ENCODE results near the gene PRND.
"Not testable (repeated sequence)": the region's sequence is repeated elsewhere in the genome, so short reads cannot be mapped to it uniquely, and the experiment has no call there.

PRND gene

DNA sequence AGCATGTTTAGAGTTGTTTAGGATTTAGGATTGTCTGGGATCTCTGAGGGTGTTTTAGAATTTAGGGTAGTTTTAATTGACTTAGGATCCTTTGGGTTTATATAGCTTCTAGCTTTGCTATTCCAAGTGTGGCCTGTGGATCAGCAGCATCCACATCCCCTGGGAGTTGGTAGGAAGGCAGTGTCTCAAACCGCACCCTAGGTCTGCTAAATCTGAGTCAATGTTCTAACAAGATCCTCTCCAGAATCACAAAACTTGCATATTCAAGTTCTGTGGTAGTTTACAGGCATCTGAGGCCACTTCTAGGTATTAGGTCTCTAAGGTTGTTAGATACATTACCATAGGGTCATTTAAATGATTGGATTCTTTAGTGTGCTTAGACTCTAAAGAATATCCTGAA is 48.3 kb downstream of the PRND start:
- intact Hi-C loops (cut with DNase I): no loop called here
- DNase-seq: no peak

DNA sequence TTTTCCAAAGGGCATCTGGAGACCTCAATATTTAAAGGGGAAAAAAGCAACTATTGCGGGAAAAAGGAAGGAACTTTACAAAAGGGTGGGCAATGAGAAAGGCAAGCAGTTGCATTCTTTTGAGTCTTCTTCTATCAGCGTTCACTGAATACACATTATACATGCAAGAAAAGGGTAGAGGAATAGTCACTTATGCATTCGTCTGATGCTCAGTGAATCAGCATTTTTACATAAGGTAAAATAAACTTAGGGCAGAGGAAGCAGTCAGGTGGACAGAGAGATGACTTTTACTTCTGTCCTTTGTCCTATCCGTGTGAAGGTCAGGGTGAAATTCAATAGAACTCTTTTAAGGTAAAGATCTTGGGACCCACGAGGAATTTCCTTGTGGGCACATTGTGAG is 49.3 kb downstream of the PRND start:
- DNase-seq: no peak
- intact Hi-C loops (cut with DNase I): no loop called here

DNA sequence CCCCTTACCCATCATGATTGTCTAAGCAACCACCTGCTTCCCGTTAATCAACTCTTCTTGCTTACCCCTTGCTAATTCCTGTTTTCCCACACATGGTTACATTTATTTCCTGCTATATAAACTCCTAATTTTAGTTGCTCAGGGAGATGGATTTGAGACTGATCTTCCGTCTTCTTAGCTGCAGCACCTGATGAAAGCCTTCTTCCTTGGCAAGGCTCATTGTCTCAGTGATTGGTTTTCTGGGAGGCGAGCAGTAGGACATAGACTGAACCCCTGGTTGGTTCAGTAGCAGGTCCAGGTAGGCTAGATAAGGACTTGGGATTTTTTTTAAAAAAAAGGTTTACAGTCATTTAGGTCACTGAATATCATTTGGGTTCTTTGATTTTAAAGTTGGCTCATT is 50.4 kb downstream of the PRND start:
- intact Hi-C loops (cut with DNase I): no loop called here

DNA sequence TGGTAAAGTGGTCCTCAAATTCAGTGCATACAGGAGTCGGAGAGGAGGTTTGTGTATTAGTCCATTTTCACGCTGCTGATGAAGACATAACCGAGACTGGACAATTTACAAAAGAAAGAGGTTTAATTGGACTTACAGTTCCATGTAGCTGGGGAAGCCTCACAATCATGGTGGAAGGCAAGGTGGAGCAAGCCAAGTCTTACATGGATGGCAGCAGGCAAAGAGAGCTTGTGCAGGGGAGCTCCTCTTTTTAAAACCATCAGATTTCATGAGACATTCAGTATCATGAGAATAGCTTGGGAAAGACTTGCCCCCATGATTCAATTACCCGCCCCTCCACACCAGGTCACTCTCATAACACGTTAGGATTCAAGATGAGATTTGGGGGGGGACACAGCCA is 51.3 kb downstream of the PRND start:
- DNase-seq: not testable (repeated sequence)

More for the DNA sequence above, 50.4 kb downstream of the PRND start:
- DNase-seq: no peak

DNA sequence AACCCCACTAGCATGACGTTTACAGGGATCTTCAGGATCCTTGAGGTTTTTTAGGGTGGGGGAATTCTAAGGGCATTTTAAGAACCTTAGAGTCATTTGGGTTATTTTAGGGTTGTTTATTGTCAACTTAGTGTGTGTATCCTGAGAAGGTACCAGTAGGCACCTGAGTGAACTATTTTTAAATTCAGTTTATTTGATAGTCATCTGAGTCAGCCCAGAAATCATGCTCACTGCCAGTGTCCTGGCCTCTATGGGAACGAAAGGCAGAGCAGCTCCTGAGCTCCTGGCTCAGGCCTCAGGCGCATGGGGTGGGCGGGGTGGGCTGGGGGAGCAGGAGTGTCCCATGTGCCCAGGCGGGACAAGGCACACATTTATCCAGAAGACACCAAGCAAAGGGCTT is 52.0 kb downstream of the PRND start:
- intact Hi-C loops (cut with DNase I): no loop called here
- DNase-seq: no peak

More for the DNA sequence above, 51.3 kb downstream of the PRND start:
- intact Hi-C loops (cut with DNase I): not testable (repeated sequence)

DNA sequence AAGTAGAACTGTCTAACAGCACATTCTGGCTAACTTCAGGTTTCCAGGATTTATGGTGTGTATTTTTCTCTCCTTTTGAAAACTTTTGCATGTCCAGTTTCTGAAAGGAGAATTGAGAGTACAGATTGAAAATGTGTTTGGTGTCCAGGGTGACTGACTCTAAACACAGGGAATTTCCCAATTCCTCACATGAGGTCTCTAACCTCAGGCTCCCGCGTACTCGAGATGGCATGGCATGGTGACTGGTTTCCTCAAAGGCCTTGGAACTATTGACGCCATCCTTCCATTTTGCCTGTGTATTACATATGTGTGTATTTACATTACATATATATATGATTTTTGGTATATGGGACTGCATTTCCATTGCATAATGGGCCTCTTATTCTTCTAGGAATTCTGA is 52.5 kb downstream of the PRND start:
- no peak for DNase-seq
- intact Hi-C loops (cut with DNase I): no loop called here

DNA sequence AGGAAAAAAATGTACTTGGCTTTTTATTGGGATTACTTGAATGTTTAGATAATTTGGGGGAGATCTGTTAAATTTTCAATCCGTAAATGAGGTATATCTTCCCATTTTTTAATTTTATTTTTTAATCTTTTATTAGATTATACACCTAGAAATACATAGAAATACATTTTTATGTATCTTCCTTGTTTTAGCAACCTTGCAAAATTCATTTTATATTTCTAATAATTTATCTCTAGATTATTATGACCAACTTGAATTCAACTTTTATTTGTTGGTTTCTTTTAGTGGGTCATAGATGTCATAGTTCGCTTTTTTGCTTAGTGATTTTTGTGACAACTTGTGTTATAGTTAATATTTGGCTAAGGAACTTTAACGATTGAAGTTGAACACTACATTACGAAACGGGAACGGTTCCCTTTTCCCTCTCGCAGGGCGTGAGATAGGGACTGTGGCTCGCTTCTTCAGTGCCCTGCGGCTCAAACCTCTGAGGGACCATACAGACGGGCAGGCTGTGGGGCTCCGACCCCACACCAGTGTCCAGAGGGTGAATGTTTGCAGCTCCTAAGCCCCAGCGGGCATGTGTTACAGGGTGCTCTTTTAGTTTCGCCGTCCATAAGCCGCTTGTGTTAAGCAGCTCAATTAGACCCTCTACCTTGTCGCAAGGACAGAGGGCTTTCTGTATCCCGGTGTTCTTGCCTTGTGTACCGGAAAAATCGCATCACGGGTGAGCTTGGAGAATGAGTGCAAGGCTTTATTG is 53.8 kb downstream of the PRND start:
- peak in 1 of 42 donors; percentile 10 for DNase-seq
- intact Hi-C loops (cut with DNase I): no loop called here

DNA sequence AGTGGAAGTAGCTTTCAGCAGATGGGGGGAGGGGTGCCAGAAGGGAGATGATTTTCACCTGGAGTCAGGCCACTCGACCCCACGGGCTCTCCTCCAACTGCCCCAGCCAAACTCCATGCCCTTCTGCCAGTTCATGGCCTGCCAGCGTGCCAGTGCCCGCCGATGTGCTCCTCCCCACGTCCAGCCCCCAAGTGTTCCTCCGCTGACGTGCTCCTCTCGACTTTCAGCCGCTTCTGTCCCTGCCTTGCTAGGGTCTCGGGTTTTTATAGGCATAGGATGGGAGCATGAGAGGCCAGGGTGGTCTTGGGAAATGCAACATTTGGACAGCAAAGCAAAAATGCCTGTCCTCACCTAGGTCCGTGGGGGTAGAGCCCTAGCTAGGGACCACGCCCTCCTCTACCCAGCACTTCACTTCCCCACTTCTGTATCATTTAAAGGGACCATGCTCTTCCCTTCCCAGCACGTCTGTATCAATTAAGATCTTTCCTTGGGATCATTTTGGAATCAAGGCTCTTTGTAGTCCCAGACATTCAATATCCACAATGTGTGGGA is 54.4 kb downstream of the PRND start:
- intact Hi-C loops (cut with DNase I): no loop called here
- DNase-seq: no peak

Measured in head of caudate nucleus (tissue), 42 donors.